Measurements from ENCODE around the gene PTPN14.

Gene PTPN14

DNA sequence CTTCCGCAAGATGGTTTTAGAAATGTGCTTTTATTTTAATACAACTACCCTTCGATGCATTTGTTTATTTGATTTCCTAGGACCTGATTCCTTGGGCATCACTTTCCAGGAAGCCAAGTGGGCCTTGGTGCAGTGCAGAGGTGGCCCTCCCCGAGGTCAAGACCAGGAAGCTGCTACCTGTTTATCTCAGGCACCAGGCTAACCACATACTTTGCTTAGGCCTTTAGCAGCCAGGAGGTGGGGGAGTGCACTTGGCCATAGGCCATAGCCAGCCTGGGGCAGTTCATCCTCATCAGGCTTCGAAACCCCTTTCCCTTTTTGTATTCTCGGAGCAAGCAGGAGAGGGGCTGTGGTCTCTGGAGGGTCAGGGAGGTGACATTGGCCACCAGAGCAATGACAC is 225.0 kb downstream of the PTPN14 start:
- no peak for DNase-seq

- no peak for DNase-seq
These were observed 226.3 kb downstream of the PTPN14 start for GRCh38 chr1:214324896-214325800.

- no peak for DNase-seq
These were observed 229.5 kb downstream of the PTPN14 start for GRCh38 chr1:214321705-214322453.

- no peak for DNase-seq
These were observed 231.5 kb downstream of the PTPN14 start for GRCh38 chr1:214319938-214320337.

- no peak for DNase-seq
These were observed 232.3 kb downstream of the PTPN14 start for GRCh38 chr1:214318956-214319736.

- DNase-seq: no peak
These were observed 233.0 kb downstream of the PTPN14 start for GRCh38 chr1:214318356-214318755.

DNA sequence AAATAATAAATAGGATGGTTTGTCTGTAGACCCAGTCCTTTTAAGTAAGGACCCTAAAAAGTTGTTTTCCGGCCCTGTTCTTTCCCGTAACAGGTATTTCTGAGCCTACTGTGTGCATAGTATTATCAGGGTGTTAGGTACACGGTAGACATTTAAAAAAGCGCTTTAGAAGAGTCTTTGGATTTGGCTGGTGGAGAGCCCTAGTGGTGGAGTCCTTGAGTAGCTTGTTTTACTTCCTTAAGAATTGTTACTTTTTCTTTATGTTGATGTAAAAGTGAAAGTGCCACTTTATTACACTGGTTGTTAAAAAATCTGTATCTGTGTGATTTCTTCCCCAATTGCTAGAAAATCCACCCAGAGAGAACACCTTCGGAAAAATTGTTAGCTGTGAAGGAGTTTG is 233.7 kb downstream of the PTPN14 start:
- DNase-seq: no peak

GRCh38 chr1:214317300-214317699 is 234.1 kb downstream of the PTPN14 start:
- no peak for DNase-seq

DNA sequence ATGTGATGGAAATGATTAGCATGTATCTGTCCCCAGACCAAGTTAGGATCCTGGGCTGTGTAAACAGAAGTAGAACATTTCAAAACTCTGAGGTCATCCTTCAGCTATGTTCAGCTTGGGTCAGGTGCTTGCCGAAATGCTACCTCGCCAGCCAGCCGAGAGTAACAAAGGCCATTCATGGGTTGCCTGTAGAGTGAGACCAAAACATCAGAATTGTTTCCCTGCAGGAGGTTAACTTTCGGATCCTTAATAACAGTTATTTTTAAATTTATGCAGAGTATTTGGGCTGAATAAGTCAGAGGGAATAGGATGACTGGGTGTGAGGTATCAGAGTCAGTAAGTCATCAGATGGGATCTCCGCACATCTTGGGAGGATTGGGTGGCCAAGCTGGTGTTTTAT is 234.8 kb downstream of the PTPN14 start:
- DNase-seq: no peak

DNA sequence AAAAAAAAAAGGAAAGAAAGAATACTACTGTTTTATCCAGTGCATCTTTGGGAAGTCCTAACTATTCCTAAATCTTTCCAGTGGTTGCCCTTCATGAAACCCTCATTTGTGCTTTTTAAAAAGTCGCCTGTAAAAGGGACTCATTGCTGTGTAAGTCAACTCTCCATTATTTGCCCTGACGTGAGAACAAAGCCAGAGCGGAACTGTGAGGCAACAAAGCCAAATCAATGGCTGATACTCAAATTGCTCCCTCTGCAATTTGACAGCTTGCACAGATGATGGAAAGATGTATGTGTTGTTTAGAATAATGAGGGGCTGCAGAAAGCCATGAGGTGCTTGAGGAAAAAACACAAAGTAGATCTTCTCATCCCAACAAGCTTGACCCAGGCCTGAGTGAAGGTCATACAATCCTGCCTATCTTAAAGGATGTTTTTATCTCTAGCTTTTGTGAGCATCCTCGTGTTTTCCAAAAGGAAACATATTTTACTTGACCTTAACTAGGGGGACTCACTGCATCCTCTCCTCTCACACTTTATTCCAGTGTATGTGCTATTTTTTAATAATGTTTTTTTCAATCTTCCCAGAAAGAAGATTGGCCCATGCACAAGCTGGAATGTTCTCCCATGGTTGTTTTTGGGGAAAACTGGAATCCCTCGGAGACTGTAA is 237.1 kb downstream of the PTPN14 start:
- no peak for DNase-seq

DNA sequence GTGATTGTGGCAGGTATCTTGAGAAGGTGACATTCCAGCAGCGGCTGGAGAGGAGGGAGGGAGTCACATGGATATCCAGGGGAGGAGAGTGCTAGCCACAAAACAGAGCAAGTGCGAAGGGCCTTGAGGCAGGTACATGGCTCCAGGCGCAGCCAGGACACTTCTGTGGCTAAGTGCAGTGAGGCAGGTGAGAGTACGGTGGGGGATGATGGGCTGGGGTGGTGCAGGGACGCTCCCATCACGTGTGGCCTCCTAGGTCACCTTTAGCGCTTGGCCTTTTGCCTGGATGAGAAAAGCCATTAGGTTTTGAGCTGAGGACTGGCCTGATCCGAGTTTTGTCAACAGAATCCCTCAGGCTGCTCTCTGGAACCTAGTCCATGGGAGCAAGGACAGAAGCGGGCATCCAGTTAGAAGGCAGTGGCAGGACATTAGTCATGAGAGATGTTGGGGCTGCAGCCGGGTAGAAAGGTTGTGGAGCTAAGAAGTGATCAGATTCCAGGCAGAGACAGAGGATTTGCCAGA is 238.8 kb downstream of the PTPN14 start:
- DNase-seq: no peak

GRCh38 chr1:214310777-214311690 is 240.4 kb downstream of the PTPN14 start:
- no peak for DNase-seq

DNA sequence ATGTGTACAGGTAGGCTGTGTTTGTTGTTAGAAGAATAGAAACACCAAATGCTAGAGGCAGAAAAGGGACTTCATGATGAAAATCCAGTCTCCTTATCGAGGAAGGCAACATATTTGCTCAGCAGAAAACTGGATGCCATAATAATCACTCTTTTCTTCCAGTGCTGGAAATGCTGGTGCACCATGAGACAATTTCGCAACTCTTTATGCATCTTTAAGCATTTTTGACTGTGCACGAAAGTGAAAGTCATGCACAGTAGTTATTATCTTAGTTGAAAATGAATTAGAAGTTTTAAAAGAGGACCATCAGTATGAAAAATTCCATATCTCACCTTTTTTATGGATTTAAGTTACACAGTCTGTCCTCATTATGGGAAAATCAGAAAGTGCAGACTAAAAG is 241.4 kb downstream of the PTPN14 start:
- no peak for DNase-seq

GRCh38 chr1:214306269-214306668 is 245.1 kb downstream of the PTPN14 start:
- DNase-seq: no peak

GRCh38 chr1:214305164-214305751 is 246.1 kb downstream of the PTPN14 start:
- DNase-seq: no peak

GRCh38 chr1:214303141-214303930 is 248.1 kb downstream of the PTPN14 start:
- no peak for DNase-seq

- DNase-seq: no peak
These were observed 249.9 kb downstream of the PTPN14 start for GRCh38 chr1:214301526-214301925.

DNA sequence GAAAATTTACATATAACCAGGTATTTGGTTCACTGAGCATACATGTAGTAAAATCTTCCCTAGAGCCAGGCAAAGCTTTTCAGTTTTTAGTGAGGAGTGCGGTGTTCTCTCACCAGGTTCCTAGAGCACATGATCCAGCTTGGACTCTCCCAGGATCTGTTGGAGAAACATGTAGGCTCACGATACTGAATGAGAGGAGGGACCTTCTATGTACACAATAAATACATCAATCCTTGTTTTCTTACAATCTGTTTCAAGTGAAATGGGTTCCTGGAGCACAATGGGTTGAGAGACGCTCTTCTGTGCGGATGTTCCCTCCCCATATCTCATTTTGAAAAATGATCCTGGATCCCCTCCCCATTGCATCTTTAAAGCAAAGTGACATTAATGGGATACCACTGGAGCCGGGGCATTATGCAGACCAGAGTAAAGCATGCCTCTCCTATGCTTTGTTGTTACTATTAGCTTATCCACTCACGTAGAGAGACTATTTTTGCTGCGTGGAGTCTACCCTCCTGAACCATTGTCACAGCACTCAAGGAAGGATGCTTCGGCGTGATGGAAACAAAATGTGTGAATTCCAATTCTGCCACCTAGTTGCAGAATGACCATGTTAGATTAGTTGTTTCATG is 251.1 kb downstream of the PTPN14 start:
- no peak for DNase-seq
